ENCODE results near the gene NBPF1.
"Not testable (repeated sequence)": the region's sequence is repeated elsewhere in the genome, so short reads cannot be mapped to it uniquely, and the experiment has no call there.

Gene NBPF1

GRCh38 chr1:16545682-16546095 lies 67.7 kb downstream of the NBPF1 start:
- DNase-seq (ENCODE audit: low read depth) = peak; percentile 14

- DNase-seq (ENCODE audit: low read depth) = not testable (repeated sequence)
Observed at GRCh38 chr1:16540421-16540893, 72.9 kb downstream of the NBPF1 start.

GRCh38 chr1:16537528-16537927 lies 75.8 kb downstream of the NBPF1 start:
- not testable (repeated sequence) for DNase-seq (ENCODE audit: low read depth)

- not testable (repeated sequence) for DNase-seq (ENCODE audit: low read depth)
Observed at GRCh38 chr1:16536796-16537195, 76.6 kb downstream of the NBPF1 start.

- DNase-seq (ENCODE audit: low read depth) = not testable (repeated sequence)
Observed at GRCh38 chr1:16535898-16536297, 77.5 kb downstream of the NBPF1 start.

GRCh38 chr1:16535487-16535886 lies 77.9 kb downstream of the NBPF1 start:
- DNase-seq (ENCODE audit: low read depth) = not testable (repeated sequence)

GRCh38 chr1:16534829-16535456 lies 78.4 kb downstream of the NBPF1 start:
- peak; percentile 41 for DNase-seq (ENCODE audit: low read depth)

- not testable (repeated sequence) for DNase-seq (ENCODE audit: low read depth)
Observed at GRCh38 chr1:16534239-16534828, 79.0 kb downstream of the NBPF1 start.

- DNase-seq (ENCODE audit: low read depth) = not testable (repeated sequence)
Observed at GRCh38 chr1:16532235-16532991, 81.0 kb downstream of the NBPF1 start.

GRCh38 chr1:16528338-16528737 lies 85.0 kb downstream of the NBPF1 start:
- not testable (repeated sequence) for DNase-seq (ENCODE audit: low read depth)

GRCh38 chr1:16525769-16526168 lies 87.6 kb downstream of the NBPF1 start:
- not testable (repeated sequence) for DNase-seq (ENCODE audit: low read depth)

- not testable (repeated sequence) for DNase-seq (ENCODE audit: low read depth)
Observed at GRCh38 chr1:16521679-16522078, 91.7 kb downstream of the NBPF1 start.

GRCh38 chr1:16521288-16521583 lies 92.1 kb downstream of the NBPF1 start:
- DNase-seq (ENCODE audit: low read depth) = no peak

- not testable (repeated sequence) for DNase-seq (ENCODE audit: low read depth)
Observed at GRCh38 chr1:16520435-16521287, 92.7 kb downstream of the NBPF1 start.

GRCh38 chr1:16519255-16519951 lies 94.0 kb downstream of the NBPF1 start:
- DNase-seq (ENCODE audit: low read depth) = not testable (repeated sequence)

- DNase-seq (ENCODE audit: low read depth) = not testable (repeated sequence)
Observed at GRCh38 chr1:16518913-16519254, 94.5 kb downstream of the NBPF1 start.

GRCh38 chr1:16516694-16517410 lies 96.5 kb downstream of the NBPF1 start:
- not testable (repeated sequence) for DNase-seq (ENCODE audit: low read depth)

- peak; percentile 61 for DNase-seq (ENCODE audit: low read depth)
Observed at GRCh38 chr1:16514107-16515055, 99.0 kb downstream of the NBPF1 start, which contains the start of gene RNU1-1. Gene RNU1-1 (minus strand): TSS chr1:16514285.

- DNase-seq (ENCODE audit: low read depth) = peak; percentile 77
Observed at GRCh38 chr1:16513412-16514106, 99.8 kb downstream of the NBPF1 start.
